Measurements from ENCODE around the gene SLC2A1.

The SLC2A1 gene

DNA sequence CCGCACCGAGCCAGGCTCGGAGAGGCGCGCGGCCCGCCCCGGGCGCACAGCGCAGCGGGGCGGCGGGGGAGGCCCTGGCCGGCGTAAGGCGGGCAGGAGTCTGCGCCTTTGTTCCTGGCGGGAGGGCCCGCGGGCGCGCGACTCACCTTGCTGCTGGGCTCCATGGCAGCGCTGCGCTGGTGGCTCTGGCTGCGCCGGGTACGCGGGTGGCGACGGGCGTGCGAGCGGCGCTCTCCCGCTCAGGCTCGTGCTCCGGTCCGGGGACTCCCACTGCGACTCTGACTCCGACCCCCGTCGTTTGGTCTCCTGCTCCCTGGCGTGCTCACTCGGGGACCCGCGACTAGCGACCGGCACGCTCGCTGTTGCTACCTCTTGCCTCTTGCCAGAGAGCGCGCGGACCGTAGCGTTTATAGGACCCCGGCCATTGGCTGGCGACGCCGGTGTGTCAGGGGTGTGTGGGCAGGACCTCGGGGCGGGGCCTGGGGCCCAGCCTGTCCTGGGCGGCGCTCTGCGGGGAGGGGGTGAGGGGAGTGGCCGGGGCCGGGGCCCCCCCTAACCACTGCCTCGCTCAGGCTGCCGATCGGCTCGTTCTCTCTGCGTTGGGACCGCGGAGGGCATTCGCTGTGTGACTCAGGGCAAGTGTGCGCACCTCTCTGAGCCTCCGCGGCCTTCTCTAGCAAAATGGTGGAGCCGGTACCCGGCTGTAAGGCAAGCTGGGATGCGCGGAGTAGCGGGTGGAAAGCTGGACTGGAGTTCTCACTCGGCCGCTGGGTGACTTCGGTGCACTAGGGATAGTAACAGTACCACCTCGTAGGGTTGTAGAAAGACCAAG, at the start of gene SLC2A1:
TSS of gene SLC2A1 (minus strand) at position 381 of the 832 bp plus-strand sequence. CDS start at position 164, 217 bp downstream.
- Histone ChIP-seq H3K4me3 (peak within 1 kb of the TSS; percentile 46 to 87 (median 69)), H3K27ac (peak within 1 kb of the TSS; percentile 73 to 96 (median 88))

DNA sequence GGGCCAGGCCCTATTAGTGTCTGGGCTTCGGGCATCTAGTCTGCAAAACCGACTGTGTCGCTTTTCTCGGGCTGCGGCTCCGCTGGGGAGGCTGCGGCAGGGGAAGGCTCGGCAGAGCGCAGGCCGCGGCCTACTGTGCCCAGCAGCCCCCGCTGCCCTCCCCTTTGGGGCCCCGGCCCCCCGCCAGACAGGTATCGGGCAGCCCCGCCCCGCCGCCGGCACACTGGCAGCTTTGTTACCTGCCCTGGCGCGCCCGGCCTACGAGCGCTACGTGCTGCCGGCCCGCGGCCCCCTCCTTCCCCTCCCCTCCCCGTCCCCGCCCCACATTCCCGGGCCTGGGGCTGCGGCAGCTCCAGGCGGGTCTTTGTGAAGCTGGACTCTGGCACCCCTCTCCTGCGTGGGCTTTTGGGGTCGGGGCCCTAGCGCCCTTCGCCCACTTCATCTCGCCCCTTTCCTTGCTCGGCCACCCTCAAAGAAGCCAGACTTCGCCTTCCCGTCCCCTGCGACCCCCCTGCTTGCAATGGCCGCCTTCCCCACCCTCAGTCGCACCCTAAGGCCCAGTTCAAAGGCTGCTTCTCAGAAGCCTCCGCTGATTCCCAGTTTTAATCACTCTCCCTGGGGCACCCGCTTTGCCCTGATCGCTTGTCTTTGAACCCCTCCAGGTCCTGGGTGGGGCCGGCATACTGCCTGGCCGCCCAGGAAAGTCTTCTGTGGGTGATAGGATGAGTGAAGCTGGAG, 48.9 kb upstream of the SLC2A1 start:
- H3K27ac ChIP-seq = peak overlapping the region; percentile 26 to 88 (median 76)
- no peak overlapping the region for H3K4me3 ChIP-seq

DNA sequence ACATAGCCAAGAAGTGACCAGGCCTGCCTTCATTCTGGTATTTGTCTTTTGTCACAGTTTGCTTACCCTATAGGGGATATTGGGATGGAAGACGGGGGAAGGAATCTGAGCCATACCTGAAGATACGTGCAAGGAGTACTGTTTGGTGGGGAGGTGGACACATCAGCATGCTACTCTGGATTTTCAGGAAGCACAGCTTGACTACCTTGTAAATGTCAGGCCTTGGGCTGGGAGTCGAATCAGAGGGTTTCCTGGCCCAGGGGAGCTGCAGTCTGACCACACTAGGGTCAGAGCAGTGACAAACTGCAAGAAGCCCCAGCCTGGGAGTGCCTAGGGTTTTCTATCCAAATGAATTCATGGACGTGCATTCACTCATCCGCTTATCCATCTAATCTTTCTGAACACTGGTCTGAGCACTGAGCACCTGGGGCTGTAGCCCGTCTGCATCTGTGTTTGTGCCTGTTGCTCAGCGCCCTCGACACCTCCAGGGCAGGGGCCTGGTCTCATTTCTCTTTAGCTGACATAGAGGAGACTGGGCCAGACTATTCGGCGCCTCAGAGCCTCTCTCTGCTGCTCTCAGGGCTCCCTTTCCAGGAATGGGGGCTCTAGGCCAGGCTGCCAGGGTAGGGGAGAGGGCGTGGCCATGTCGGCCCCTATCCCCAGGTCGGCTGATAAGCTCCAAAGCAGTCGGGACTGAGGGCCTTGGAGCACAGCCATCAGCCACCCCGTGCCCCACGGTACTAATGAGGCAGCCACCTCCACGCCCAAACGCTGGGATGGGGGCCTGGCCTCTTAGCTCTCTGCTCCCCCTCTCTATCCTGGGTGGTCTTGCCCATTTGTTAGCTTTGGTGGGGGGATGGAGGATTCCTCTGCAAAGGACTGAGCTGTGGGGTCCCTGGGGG, 47.0 kb upstream of the SLC2A1 start:
- Histone ChIP-seq H3K27ac (peak overlapping the region in 13 of 21 experiments; percentile 1 to 88 (median 67)), H3K4me3 (no peak overlapping the region)

DNA sequence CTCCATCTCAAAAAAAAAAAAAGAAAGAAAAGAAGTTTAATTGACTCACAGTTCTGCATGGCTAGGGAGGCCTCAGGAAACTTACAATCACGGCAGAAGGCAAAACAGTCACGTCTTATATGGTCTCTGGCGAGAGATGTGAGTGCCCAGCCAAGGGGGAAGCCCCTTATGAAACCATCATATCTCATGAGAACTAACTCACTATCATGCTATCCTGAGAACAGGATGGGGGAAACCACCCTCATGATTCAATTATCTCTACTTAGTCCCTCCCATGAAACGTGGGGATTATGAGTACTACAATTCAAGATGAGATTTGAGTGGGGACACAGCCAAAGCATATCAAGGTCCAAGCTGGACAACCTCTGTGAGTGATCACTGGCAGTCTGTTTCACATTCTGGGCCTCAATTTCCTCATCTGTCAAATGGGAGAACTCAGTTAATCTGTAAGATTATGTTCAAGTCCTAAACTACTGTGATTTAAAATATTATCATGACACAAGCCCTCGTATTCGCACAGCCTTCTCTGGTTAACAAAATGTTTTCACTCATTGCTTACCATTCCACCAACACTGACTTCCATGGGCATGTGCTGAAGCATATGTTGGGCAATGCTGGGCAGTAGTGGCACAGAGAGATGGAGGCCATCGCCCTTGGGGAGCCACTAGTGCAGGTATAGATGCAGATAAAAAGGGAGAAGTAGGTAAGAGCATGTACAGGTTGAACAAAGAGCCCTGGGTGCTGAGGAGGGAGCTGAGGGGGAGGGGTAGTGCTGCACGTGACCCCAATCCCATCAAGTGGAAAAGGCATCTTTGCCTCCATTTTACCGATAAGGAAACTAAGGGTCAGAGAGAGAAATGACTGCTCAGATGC, 46.2 kb upstream of the SLC2A1 start:
- Histone ChIP-seq H3K4me3 (no peak overlapping the region), H3K27ac (peak overlapping the region in 5 of 21 experiments; percentile 36 to 84 (median 67))

DNA sequence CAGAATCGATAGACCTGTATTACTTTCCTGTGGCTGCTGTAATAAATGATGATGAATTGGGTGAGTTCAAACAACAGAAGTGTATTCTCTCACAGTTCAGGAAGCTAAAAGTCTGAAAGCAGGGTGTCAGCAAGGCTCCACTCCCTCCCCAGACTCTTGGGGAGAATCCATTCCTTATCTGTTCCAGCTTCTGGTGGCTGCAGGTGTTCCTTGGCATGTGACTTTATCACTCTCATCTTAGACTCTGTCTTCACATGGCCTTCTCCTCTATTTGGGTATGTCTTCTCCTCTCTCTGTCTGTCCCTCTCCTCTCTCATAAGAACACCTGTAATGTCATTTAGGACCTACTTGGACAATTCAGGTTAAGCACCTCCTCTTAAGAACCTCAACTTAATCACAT, 44.1 kb upstream of the SLC2A1 start:
- no peak overlapping the region for H3K4me3 ChIP-seq
- H3K27ac ChIP-seq = no peak overlapping the region

DNA sequence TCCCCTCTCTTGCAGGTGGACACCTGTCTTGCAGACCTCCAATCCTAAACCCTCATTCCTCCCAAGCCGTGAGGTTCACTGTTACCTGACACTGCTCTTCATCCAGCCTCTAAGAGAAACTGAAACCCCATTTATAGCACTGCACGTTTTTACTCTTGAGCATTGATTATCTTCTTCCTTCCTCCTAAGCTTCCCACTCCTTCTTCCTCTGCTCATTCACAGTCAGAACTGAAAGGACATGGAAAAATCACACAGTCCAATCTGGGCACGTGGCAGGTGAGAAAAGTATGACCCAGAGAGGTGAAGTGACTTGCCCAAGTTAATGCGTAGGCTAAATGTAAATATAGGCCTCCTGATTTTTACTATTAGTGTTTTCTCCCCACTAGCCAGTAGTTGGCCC, 43.4 kb upstream of the SLC2A1 start:
- Histone ChIP-seq H3K27ac (no peak overlapping the region), H3K4me3 (no peak overlapping the region)

DNA sequence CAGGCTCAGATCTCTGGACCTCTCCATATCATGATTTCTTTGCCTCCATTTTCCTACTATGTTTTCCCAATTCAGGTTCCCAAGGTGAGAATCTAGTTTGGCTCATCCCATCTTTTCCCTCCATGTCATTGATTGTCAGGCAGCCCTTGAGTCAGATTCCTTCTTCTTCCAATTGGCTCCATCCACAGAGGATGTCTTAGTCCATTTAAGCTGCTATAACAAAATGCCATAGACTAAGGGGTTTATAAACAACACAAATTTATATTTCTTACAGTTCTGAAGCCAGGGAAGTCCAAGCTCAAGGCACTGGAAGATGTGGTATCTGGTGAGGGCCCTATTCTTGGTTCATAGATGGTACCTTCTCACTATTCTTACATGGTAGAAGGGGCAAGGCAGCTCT, 42.8 kb upstream of the SLC2A1 start:
- Histone ChIP-seq H3K4me3 (no peak overlapping the region), H3K27ac (no peak overlapping the region)

DNA sequence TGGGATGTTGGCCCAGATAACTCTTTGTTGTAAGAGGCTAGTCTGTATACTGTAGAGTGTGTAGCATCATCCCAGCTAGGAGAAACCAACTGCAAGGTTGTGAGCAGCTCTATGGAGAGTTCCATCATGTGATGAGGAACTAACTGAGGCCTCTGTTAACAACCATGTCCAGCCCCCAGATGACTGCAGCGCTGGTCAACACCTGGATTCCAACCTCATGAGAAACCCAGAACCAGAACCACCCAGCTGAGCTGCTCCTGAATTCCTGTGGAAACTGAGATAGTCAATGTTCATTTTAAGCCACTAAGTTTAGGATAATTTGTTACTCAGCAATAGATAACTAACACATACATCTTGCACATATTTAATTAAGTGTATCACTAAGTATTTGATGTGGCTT, 41.6 kb upstream of the SLC2A1 start:
- Histone ChIP-seq H3K27ac (no peak overlapping the region), H3K4me3 (no peak overlapping the region)

DNA sequence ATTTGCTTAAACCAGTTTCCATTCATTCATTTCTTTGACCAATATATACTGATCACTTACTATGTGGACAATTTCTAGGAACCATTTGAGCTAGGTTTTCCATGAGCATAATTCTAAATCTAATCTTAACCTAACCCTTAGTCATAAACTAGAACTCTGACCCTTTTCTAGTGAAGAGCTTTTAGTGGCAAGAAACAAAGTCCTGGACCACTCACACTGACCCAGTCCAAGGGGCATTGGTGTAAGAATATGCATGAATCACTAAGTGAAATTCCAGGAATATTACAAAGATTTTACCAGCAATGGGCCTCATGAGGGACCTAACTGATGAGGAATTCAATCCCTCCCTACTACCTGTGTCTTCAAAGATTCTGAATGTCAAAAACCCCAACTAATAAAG, 40.6 kb upstream of the SLC2A1 start:
- H3K27ac ChIP-seq = no peak overlapping the region

DNA sequence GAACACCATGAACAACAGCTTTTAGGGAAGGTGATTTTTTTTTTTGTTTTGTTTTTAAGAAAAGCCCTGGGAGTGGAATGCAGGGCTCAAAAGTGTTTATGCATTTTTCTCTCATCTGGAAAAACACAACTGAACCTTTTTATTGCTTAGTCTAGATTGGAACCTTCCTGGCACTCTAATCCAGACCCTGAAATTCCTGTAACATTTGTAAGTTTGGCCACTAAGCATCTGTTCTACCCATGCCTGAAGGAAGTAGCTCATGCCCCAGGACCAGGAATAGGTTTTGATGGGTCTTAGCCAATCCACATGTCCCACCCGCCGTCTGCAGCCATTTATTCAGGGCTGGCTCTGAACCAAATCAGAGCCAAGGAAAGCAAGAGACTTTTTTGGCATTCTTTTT, 39.7 kb upstream of the SLC2A1 start:
- no peak overlapping the region for H3K27ac ChIP-seq
- H3K4me3 ChIP-seq = no peak overlapping the region

More for the DNA sequence above, 40.6 kb upstream of the SLC2A1 start:
- H3K4me3 ChIP-seq = no peak overlapping the region

DNA sequence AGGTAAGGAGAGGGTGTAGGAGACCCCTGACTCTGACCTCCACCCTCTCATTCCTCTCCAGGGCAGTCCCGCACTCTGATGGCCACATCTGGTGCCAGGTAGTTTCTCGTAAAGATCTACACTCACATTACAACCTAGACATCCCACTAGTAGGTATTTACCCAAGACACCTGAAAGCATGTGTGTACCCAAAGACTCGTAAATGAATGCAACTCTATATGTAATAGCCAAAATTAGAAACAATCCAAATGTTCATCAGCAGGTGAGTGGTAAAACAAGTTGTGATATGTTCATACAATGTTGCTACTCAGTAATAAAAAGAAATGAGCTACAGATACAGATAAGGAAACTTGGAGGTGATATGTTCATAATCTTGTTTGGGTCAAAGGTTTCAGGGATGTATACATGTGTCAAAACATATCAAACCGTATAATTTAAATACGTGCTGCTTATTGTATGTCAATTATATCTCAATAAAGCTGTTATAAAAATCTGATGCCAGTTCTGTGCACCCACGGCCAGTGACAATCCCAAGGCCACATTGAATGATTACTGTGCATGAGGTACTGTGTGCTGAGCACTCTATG, 37.8 kb upstream of the SLC2A1 start:
- H3K27ac ChIP-seq = no peak overlapping the region
- H3K4me3 ChIP-seq = no peak overlapping the region

DNA sequence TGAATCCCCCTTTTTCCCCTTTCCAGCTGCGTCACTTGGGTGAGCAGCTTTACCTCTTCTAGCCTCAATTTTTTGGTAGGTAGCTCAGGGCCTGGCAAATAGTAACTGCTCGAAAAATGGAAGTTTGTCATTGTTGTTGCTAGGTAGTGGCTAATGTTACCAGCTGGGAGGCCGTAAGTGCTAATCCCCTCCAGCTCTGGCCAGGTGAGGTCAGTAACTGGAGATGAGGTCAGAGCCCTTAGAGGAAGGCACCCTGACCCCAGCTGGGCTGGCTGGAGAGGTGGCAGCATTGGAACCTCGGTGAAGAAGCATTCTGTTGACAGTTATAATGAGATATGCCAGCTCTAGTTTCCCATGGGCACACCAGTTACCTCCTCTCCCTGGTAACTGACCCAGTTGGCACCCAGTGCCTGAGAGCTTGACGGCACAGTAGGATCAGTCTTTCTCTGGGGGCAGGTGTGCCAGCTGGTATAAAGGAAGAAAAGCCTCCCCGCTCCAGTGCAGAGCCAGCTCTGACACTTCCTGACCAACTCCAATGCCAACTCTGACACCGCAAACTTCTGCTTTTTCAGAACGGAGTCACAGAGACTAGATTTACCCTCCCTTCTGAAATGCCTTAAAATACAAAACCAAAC, 35.0 kb upstream of the SLC2A1 start:
- Histone ChIP-seq H3K27ac (peak overlapping the region in 2 of 21 experiments; percentile 17 to 34), H3K4me3 (no peak overlapping the region)

DNA sequence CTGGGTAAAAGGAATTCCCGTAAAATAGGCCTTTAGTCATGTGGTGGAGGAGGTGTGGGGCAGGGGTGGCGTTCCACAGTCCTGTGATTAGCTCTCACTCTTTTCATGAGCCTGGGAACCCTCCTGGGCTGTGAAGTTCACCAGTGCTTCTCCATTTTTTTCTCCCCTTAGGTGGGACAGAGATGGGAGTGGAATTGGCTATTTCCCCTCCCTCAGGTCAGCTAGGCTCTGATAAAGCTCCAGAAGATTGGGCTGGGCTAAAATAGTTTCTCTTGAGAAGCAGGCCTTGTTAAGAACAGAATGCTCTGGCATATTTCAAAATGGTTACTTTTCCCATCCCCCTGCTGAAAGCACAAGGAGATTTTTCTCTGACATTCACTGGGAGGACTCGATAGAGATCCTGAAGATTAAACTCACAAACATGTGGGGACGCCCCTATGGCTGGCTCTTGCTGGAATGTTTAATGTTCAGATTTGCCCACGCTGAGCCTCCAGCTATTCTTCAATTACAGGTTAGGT, 33.4 kb upstream of the SLC2A1 start:
- H3K4me3 ChIP-seq = no peak overlapping the region
- H3K27ac ChIP-seq = peak overlapping the region in 4 of 21 experiments; percentile 9 to 59 (median 31)

DNA sequence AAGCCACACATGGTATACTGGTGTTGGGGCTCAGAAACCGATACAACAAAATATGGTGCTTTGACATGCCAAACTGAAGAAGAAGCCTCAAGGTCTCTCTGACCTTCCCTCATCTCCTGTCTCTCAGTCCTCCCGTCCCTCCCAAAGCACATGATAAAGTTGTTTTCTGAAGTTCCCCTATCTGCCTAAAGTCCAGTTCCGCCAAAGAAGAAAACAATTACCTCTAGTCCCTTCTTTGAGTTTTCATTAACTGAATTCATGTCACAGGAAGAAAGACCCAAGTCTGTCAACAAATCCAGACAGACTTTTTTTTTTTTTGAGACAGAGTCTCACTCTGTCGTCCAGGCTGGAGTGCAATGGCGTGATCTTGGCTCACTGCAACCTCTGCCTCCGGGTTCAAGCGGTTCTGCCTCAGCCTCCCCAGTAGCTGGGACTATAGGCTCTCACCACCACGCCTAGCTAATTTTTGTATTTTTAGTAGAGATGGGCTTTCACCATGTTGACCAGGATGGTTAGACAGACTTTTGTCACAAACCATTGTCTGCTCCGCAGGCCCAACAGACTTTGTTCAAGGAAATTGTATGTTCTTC, 32.2 kb upstream of the SLC2A1 start:
- no peak overlapping the region for H3K4me3 ChIP-seq
- no peak overlapping the region for H3K27ac ChIP-seq

DNA sequence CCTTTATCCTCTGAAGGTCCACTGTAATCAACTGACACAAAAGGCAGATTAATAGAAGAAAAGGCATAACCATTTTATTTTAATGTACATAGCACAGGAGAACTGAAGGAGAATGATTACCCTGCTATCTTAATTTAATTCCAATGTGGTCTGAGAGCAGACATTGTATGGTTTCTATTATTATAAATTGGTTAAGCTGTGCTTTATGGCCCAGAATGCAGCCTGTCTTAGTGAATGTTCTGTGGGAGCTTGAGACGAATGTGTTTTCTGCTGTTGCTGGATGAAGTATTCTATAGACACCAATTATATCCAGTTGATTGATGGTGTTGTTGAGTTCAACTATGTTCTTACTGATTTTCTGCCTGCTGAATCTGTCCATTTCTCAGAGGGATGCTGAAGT, 25.0 kb upstream of the SLC2A1 start:
- Histone ChIP-seq H3K4me3 (no peak overlapping the region), H3K27ac (no peak overlapping the region)

DNA sequence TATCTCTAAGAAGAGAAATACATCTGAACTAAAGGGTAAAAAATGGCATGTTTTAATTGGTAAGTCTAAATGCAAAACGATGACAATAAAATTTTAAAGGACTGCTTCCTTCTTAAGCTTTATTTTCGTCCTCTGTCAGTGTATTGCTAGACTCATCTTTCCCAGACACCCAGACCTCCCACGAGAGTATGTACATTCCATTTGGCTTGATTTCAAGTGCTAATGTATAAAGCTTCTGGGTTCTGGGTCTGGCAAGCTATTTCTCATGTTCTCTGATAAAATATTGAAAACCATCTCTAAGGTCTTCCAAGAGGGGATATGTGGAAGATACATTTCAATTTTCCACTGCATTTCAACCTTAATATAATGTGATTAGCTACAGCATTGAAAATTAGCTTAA, 24.6 kb upstream of the SLC2A1 start:
- no peak overlapping the region for H3K27ac ChIP-seq

DNA sequence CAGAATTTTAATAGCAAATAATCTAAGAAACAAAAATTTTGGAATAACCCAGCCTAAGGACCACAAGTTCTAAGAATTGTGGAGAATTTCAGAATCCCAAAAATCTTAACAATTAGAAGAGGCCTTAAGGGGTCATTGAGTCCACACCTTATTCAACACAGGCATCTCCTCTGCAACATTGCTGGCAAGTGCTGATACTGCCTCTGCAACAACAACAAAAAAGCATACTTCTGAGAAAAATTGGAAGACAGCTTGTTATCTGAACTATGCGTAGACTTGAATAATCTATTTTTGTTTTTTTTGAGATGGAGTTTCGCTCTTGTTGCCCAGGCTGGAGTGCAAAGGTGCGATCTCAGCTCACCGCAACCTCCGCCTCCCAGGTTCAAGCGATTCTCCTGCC, 24.0 kb upstream of the SLC2A1 start:
- H3K27ac ChIP-seq = no peak overlapping the region

More for the DNA sequence above, 24.6 kb upstream of the SLC2A1 start:
- H3K4me3 ChIP-seq = no peak overlapping the region

DNA sequence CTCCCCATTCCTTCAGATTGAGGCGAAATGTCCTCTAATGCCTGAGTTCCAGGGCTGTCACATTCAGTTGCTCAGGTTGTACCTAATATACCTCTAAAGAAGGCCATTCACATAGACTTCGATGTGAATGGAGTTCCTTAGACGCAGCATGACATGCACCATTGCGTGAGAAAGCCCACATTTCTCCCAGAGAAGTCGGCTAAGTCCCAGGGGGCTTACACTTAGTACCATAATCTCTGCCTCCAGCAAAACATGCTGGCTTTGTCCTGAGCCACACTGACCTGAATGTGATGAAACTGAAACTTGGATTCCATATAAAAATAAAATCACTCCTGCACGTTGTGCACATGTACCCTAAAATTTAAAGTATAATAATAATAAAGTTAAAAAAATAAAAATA, 23.2 kb upstream of the SLC2A1 start:
- H3K27ac ChIP-seq = no peak overlapping the region
- no peak overlapping the region for H3K4me3 ChIP-seq

More for the DNA sequence above, 24.0 kb upstream of the SLC2A1 start:
- no peak overlapping the region for H3K4me3 ChIP-seq
